ENCODE measurements around the gene MDH1.
"Not testable (repeated sequence)": the region's sequence is repeated elsewhere in the genome, so short reads cannot be mapped to it uniquely, and the experiment has no call there.

The MDH1 gene

DNA sequence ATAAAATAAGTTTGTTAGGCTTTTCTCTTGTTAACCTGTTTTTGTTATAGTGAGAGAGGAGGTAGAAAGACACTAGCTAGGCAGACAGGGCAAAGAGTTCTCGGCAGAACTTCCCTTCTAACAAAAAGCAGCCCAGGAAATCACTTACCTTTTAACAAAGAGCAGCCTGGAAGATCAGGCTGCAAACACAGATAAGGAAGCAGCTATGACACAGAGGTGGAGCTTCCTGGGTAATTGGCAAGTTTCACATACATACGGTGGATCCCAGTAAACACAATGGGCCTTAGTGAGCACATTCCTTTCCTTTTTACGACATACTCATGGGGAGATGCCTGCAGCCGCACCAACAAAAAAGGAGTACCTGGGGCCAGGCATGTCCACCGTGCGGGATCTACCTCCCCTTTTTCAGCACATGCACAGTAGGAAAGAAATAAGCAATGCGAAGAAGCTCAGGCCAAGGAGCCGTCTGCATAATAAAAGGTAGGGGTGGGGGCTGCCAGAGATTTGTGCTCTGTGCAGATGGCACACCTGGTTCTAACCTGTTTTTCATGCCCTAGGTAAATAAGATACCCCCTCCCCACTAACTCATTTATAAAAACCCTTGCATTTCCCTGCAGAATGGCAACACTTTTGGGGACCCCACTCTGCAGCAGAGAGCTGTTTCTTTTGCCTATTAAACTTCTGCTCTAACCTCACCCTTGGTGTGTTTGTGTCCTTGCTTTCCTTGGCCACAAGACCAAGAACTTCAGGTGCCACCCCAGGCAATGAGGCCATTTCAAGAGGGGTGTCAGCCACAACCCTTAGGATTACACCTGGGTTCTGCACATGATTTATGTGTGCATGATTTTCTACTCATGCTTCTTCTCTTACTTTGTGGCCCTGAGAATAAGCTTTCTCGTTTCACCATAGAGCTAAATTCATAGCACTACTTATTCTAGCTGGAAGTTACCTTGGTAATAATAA is 26.5 kb downstream of the MDH1 start:
- no peaks in the 10 kb centered on the region for H3K79me2 ChIP-seq
- H3K9ac ChIP-seq, result no peak overlapping the region
- H3K4me3 ChIP-seq (ENCODE audit: low read depth, low read length), result no peak overlapping the region
- H3K27me3 ChIP-seq (ENCODE audit: control insufficient read depth, insufficient read depth, low read length), result no peaks in the 10 kb centered on the region
- TF ChIP-seq, protein P1, sequence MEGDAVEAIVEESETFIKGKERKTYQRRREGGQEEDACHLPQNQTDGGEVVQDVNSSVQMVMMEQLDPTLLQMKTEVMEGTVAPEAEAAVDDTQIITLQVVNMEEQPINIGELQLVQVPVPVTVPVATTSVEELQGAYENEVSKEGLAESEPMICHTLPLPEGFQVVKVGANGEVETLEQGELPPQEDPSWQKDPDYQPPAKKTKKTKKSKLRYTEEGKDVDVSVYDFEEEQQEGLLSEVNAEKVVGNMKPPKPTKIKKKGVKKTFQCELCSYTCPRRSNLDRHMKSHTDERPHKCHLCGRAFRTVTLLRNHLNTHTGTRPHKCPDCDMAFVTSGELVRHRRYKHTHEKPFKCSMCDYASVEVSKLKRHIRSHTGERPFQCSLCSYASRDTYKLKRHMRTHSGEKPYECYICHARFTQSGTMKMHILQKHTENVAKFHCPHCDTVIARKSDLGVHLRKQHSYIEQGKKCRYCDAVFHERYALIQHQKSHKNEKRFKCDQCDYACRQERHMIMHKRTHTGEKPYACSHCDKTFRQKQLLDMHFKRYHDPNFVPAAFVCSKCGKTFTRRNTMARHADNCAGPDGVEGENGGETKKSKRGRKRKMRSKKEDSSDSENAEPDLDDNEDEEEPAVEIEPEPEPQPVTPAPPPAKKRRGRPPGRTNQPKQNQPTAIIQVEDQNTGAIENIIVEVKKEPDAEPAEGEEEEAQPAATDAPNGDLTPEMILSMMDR (IDR thresholded peaks at IDR 0.05), result no peak
- H3K9me3 ChIP-seq (ENCODE audit: control insufficient read depth, low read length), result no peaks in the 10 kb centered on the region
- no peaks in the 10 kb centered on the region for H3K36me3 ChIP-seq (ENCODE audit: control insufficient read depth, insufficient read depth, low read length)
- H2AFZ ChIP-seq, result peak overlapping the region; percentile 48
- no peak overlapping the region for H3K27ac ChIP-seq
- no peak overlapping the region for H3K4me2 ChIP-seq (ENCODE audit: low read length)
- no peaks in the 10 kb centered on the region for H3K4me1 ChIP-seq

DNA sequence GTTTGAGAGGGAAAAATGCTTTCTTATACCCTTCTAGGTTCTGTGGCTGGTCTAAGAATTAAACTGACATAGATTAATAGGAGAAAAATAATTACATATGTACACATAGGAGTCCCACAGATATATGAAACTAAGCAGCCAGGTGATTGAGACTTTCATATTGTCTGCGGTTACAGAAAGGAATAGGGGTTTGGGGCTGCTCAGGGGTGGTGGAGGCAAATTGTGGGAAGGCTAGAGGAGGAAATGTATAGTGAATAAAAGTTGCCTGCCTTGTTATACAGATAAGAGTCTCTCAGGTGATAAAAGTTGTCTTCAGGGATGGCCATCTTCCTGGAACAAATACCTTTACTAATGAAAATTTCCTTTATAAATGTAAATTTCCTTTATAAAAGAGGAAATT is 28.6 kb downstream of the MDH1 start:
- no peak overlapping the region for H2AFZ ChIP-seq
- no peak overlapping the region for H3K4me3 ChIP-seq (ENCODE audit: low read depth, low read length)
- no peaks in the 10 kb centered on the region for H3K36me3 ChIP-seq (ENCODE audit: control insufficient read depth, insufficient read depth, low read length)
- no peaks in the 10 kb centered on the region for H3K27me3 ChIP-seq (ENCODE audit: control insufficient read depth, insufficient read depth, low read length)
- TF ChIP-seq, protein P1 (IDR thresholded peaks at IDR 0.05), result no peak
- no peaks in the 10 kb centered on the region for H3K4me1 ChIP-seq
- H3K27ac ChIP-seq, result no peak overlapping the region
- no peak overlapping the region for H3K9ac ChIP-seq
- no peaks in the 10 kb centered on the region for H3K79me2 ChIP-seq
- no peak overlapping the region for H3K4me2 ChIP-seq (ENCODE audit: low read length)
- no peaks in the 10 kb centered on the region for H3K9me3 ChIP-seq (ENCODE audit: control insufficient read depth, low read length)

DNA sequence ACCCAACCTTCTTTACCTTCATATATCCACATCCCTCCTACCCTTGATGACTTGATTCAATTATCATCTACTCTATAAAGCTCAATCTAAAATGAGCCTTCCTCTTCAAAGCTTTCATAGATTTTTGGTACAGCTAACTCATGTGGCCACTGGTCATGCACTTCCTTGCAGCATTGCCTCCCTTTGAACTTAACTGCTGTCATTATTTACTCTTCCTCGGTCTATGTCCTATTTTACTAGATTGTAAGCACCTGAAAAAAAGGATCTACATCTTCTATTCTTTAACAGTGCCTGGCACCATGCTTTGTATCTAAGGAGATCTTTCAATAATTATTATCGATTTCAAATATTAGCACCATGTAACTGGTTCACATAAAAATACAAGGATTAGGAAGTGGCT is 30.6 kb downstream of the MDH1 start:
- H3K79me2 ChIP-seq, result no peaks in the 10 kb centered on the region
- H3K36me3 ChIP-seq (ENCODE audit: control insufficient read depth, insufficient read depth, low read length), result no peaks in the 10 kb centered on the region

DNA sequence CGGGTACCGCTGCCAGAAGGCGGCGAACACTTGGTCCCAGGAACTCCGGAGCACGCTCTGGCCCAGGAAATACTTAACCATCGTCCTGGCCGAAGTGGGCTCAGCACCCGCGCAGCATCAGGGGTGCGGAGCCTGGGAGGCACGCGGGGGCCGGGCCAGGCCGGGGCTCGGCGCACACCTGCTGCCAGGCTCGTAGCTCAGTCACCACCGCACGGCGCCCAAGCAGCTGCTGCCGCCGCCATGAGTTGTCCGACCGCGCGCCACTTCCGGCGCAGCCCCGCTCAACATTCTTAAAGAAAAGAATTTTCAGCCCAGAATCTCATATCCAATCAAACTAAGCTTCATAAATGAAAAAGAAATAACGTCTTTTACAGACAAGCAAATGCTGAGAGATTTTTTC is 34.0 kb downstream of the MDH1 start:
- Histone ChIP-seq H3K9ac (no peak overlapping the region), H3K27ac (no peak overlapping the region), H2AFZ (no peak overlapping the region), H3K4me1 (no peaks in the 10 kb centered on the region), H3K27me3 (ENCODE audit: control insufficient read depth, insufficient read depth, low read length) (no peaks in the 10 kb centered on the region), H3K36me3 (ENCODE audit: control insufficient read depth, insufficient read depth, low read length) (no peaks in the 10 kb centered on the region), H3K79me2 (no peaks in the 10 kb centered on the region), H3K9me3 (ENCODE audit: control insufficient read depth, low read length) (no peaks in the 10 kb centered on the region), H3K4me3 (ENCODE audit: low read depth, low read length) (no peak overlapping the region), H3K4me2 (ENCODE audit: low read length) (no peak overlapping the region)
- TF ChIP-seq, protein P1 (IDR thresholded peaks at IDR 0.05), result no peak

More for the DNA sequence above, 30.6 kb downstream of the MDH1 start:
- Histone ChIP-seq H3K27ac (no peak overlapping the region), H3K27me3 (ENCODE audit: control insufficient read depth, insufficient read depth, low read length) (no peaks in the 10 kb centered on the region), H2AFZ (no peak overlapping the region), H3K9ac (no peak overlapping the region), H3K4me2 (ENCODE audit: low read length) (no peak overlapping the region), H3K4me3 (ENCODE audit: low read depth, low read length) (no peak overlapping the region), H3K4me1 (no peaks in the 10 kb centered on the region), H3K9me3 (ENCODE audit: control insufficient read depth, low read length) (no peaks in the 10 kb centered on the region)
- TF ChIP-seq, protein P1 (IDR thresholded peaks at IDR 0.05), result no peak

DNA sequence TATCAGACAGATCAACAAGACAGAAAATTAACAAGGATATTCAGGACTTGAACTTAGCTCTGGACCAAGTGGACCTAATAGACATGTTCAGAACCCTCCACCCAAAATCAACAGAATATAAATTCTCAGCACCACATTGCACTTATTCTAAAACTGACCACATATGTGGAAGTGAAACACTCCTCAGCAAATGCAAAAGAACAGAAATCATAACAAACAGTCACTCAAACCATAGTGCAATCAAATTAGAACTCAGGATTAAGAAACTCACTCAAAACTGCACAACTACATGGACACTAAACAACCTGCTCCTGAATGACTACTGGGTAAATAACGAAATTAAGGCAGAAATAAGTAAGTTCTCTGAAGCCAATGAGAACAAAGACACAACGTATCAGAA is 35.0 kb downstream of the MDH1 start:
- not testable (repeated sequence) for H3K27ac ChIP-seq; H3K4me3 ChIP-seq (ENCODE audit: low read depth, low read length); H3K79me2 ChIP-seq; H3K27me3 ChIP-seq (ENCODE audit: control insufficient read depth, insufficient read depth, low read length); H3K4me1 ChIP-seq; H3K36me3 ChIP-seq (ENCODE audit: control insufficient read depth, insufficient read depth, low read length); H3K9ac ChIP-seq; H3K9me3 ChIP-seq (ENCODE audit: control insufficient read depth, low read length); H3K4me2 ChIP-seq (ENCODE audit: low read length); H2AFZ ChIP-seq

All from parathyroid adenoma (tissue), 2 donors.